HCT116 (cell line): ENCODE data around the gene IGF2BP1. TPM values are rescaled to one million over a fixed set of nuclear protein-coding genes. Genes with fewer than 3 reads are reported as not detected.

Source experiments
- ATAC-seq: fragments of 200-7000 bp; cut with Tn5 transposase; 2 replicates; pipeline ENCODE4 v1.9.1; 2020; ENCODE audit warnings: mild to moderate bottlenecking, moderate library complexity
- BruUV-seq: library from RNA; stranded (reverse); fragments of 400-500 nt; replicated peaks from 2 replicates; lab custom pipeline; 2021; lab: Mats Ljungman, UMichigan
- CTCF ChIA-PET: fragments of 300-600 bp; sonication (Branson Sonifier 250); formaldehyde crosslinking; loops from one replicate; lab custom pipeline; 2021; ENCODE audit warnings: antibody characterized with exemption; lab: Charles Lee
- POLR2A ChIA-PET: fragments of 300-600, 350-600 bp; sonication (Branson Sonifier 250); formaldehyde crosslinking; loops from one replicate; lab custom pipeline; 2021; ENCODE audit warnings: antibody characterized with exemption; lab: Charles Lee
- RAD21 ChIA-PET, 2 experiments: fragments of 300-600 bp; sonication (Branson Sonifier 250); formaldehyde crosslinking; loops; one replicate each; lab custom pipeline; 2023; ENCODE audit warnings: low total read pairs in 2 of 2; ENCODE audit not compliant: uncharacterized antibody in 2 of 2, unreplicated experiment in 2 of 2, low non-redundant PET in 1 of 2; lab: Charles Lee
- DNase-seq: peaks from one replicate; pipeline ENCODE4 v3.0.0-alpha.2; 2010; ENCODE audit warnings: low read depth, low spot score
- H2AFZ ChIP-seq: fragments of 200-600 bp; shearing (Covaris generic), sonication (generic); 2 replicates; pipeline ENCODE4 v1.6.1; 2017; ENCODE audit warnings: low read depth, mixed run types, mixed read lengths, antibody characterized with exemption, low read length; ENCODE audit not compliant: poor library complexity, severe bottlenecking
- H3K27ac ChIP-seq: 2 replicates; pipeline ENCODE4 v1.5.1; 2012; ENCODE audit warnings: low read depth, low read length
- H3K27me3 ChIP-seq: fragments of 200-600 bp; sonication (generic); 2 replicates; pipeline ENCODE4 v1.6.1; 2016; ENCODE audit warnings: mixed run types, low read length, mixed read lengths; ENCODE audit not compliant: insufficient read depth
- H3K36me3 ChIP-seq, 2 experiments: fragments of 200-500 bp in 1 of 2; fragments of 200-600 bp in 1 of 2; sonication (Bioruptor generic) in 1 of 2; sonication (generic) in 1 of 2; 2 replicates each; pipeline versions ENCODE4 v1.5.1 to v1.6.1; 2014 to 2016; ENCODE audit warnings: low read length in 2 of 2, inconsistent platforms in 1 of 2, mixed read lengths in 1 of 2, mixed run types in 1 of 2; ENCODE audit not compliant: insufficient read depth in 2 of 2, control insufficient read depth in 1 of 2
- H3K4me1 ChIP-seq, 2 experiments: fragments of 200-600 bp in 1 of 2; sonication (generic) in 1 of 2; 2 replicates each; pipeline versions ENCODE4 v1.5.1 to v1.6.1; 2012 to 2017; ENCODE audit warnings: low read length in 2 of 2, inconsistent platforms in 1 of 2, mild to moderate bottlenecking in 1 of 2, mixed read lengths in 1 of 2, mixed run types in 1 of 2, moderate library complexity in 1 of 2; ENCODE audit not compliant: insufficient read depth in 2 of 2, control insufficient read depth in 1 of 2
- H3K4me2 ChIP-seq: fragments of 200-600 bp; sonication (generic); 2 replicates; pipeline ENCODE4 v1.6.1; 2017; ENCODE audit warnings: mixed run types, low read length, mixed read lengths
- H3K4me3 ChIP-seq, 2 experiments: fragments of 200-600 bp in 1 of 2; sonication (generic) in 1 of 2; replicated peaks in 1 of 2; 2 replicates each; pipeline ENCODE4 v1.5.1; 2011 to 2016; ENCODE audit warnings: low read length in 2 of 2, control low read depth in 1 of 2, low read depth in 1 of 2, mild to moderate bottlenecking in 1 of 2, mixed read lengths in 1 of 2, mixed run types in 1 of 2
- H3K79me2 ChIP-seq: fragments of 200-600 bp; sonication (generic); 2 replicates; pipeline ENCODE4 v1.6.1; 2017; ENCODE audit warnings: mild to moderate bottlenecking, mixed run types, low read length, moderate library complexity, mixed read lengths; ENCODE audit not compliant: insufficient read depth
- H3K9ac ChIP-seq: fragments of 200-600 bp; sonication (generic); 2 replicates; pipeline ENCODE4 v1.6.1; 2016; ENCODE audit warnings: low read length, mixed read lengths
- H3K9me2 ChIP-seq: fragments of 200-600 bp; sonication (generic), shearing (Covaris generic); 2 replicates; pipeline ENCODE4 v1.6.1; 2017; ENCODE audit warnings: mixed run types, mild to moderate bottlenecking, moderate library complexity; ENCODE audit not compliant: insufficient read depth
- H3K9me3 ChIP-seq, 2 experiments: fragments of 200-500 bp in 1 of 2; fragments of 200-600 bp in 1 of 2; sonication (Bioruptor generic) in 1 of 2; sonication (generic) in 1 of 2; 2 replicates each; pipeline ENCODE4 v1.6.1; 2014 to 2017; ENCODE audit warnings: low read length in 2 of 2, mixed read lengths in 2 of 2, inconsistent platforms in 1 of 2, low read depth in 1 of 2, mild to moderate bottlenecking in 1 of 2, mixed run types in 1 of 2, moderate library complexity in 1 of 2; ENCODE audit not compliant: control insufficient read depth in 1 of 2, insufficient read depth in 1 of 2
- H4K20me1 ChIP-seq: fragments of 200-600 bp; sonication (generic), shearing (Covaris generic); 2 replicates; pipeline ENCODE4 v1.6.1; 2017; ENCODE audit warnings: mixed run types, mild to moderate bottlenecking, moderate library complexity; ENCODE audit not compliant: insufficient read depth
- CBX3 ChIP-seq: IDR thresholded peaks from 2 replicates; pipeline ENCODE4 v1.6.1; 2012; ENCODE audit warnings: low read depth
- EGR1 ChIP-seq: IDR thresholded peaks from 2 replicates; pipeline ENCODE4 v1.6.1; 2012; ENCODE audit warnings: low read depth
- ELF1 ChIP-seq: IDR thresholded peaks from 2 replicates; pipeline ENCODE4 v1.6.1; 2012; ENCODE audit warnings: low read depth, borderline replicate concordance
- FOSL1 ChIP-seq: IDR thresholded peaks from 2 replicates; pipeline ENCODE4 v1.6.1; 2012; ENCODE audit warnings: low read depth
- JUND ChIP-seq: IDR thresholded peaks from 2 replicates; pipeline ENCODE4 v1.6.1; 2012
- POLR2A ChIP-seq: IDR thresholded peaks from 2 replicates; pipeline ENCODE4 v1.7.0; 2011; ENCODE audit warnings: borderline replicate concordance; ENCODE audit not compliant: insufficient read depth, insufficient read length; ENCODE audit errors: extremely low read depth
- TCF7L2 ChIP-seq: IDR thresholded peaks from 2 replicates; pipeline ENCODE4 v1.7.0; 2011; ENCODE audit warnings: borderline replicate concordance, inconsistent platforms; ENCODE audit not compliant: insufficient read depth, insufficient read length; ENCODE audit errors: extremely low read depth
- YY1 ChIP-seq: IDR thresholded peaks from 2 replicates; pipeline ENCODE4 v1.6.1; 2011; ENCODE audit warnings: low read length, low read depth, moderate library complexity, mild to moderate bottlenecking; ENCODE audit not compliant: insufficient replicate concordance; ENCODE audit errors: extremely low read depth
- ZBTB33 ChIP-seq: IDR thresholded peaks from 2 replicates; pipeline ENCODE4 v1.6.1; 2011; ENCODE audit warnings: mild to moderate bottlenecking, low read length, moderate library complexity; ENCODE audit not compliant: insufficient replicate concordance; ENCODE audit errors: extremely low read depth
- ZNF274 ChIP-seq: fragments of 200-500 bp; sonication (Bioruptor generic); IDR thresholded peaks from 2 replicates; pipeline ENCODE4 v1.6.1; 2014; ENCODE audit warnings: mild to moderate bottlenecking, low read depth, low read length, inconsistent platforms
- intact Hi-C: fragments of 100-400 bp; cut with micrococcal nuclease; formaldehyde crosslinking; loops from 2 replicates; pipeline ENCODE4 v1.10.0; 2022
- total RNA-seq: library from RNA; stranded (reverse); gene quantifications from one replicate; pipeline ENCODE4 v1.2.1, GENCODE V29; 2021; ENCODE audit not compliant: unreplicated experiment

Gene IGF2BP1
- total RNA-seq, 1 experiment from 2014 or later: 0.91 TPM

DNA sequence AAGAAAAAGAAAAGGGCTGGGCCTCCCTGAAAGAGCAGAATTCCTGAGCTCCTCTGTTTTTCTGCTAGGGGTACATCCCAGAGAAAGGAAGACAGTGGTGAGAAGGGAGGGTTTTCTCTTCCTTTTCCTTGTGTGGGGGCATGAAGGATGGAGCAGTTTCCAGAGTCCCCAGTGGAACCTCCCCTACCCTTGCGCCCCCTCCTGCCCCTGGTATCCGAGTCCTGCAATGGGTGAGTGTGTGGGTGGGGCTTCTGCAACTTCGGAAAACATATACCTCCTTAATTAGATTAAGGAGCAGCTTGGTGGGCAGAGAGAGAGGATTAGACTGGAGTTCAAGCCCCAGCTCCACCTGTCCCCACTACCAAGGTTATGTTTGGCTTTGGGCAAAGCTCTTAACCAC, 23.4 kb upstream of the IGF2BP1 start (continued):
- TF ChIP-seq EGR1 (no peak), TCF7L2 (no peak), CBX3 (no peak), JUND (no peak), ZBTB33 (no peak)

GRCh38 chr17:48981927-48982539, 15.2 kb upstream of the IGF2BP1 start:
- no peak for ATAC-seq
- H3K9me3 ChIP-seq: no peaks in the 10 kb centered on the region
- BruUV-seq: no TSS peak
- DNase-seq: no peak
- H3K4me3 ChIP-seq: no peak overlapping the region
- H3K36me3 ChIP-seq: no peaks in the 10 kb centered on the region
- H4K20me1 ChIP-seq: no peaks in the 10 kb centered on the region
- no peak for TF ChIP-seq FOSL1
- no peak for TF ChIP-seq YY1
- no peak for TF ChIP-seq TCF7L2
- no peak for TF ChIP-seq POLR2A
- TF ChIP-seq ZNF274: no peak
- no peak for TF ChIP-seq ZBTB33
- TF ChIP-seq ELF1: no peak
- POLR2A ChIA-PET: no interaction called here
- H2AFZ ChIP-seq: no peak overlapping the region
- RAD21 ChIA-PET: no interaction called here
- no peak overlapping the region for H3K27ac ChIP-seq
- H3K79me2 ChIP-seq: no peaks in the 10 kb centered on the region
- intact Hi-C loops: no loop called here
- no peaks in the 10 kb centered on the region for H3K27me3 ChIP-seq
- no peaks in the 10 kb centered on the region for H3K9me2 ChIP-seq
- H3K4me2 ChIP-seq: no peak overlapping the region
- CTCF ChIA-PET: no interaction called here
- H3K4me1 ChIP-seq: no peaks in the 10 kb centered on the region
- no peak overlapping the region for H3K9ac ChIP-seq
